GM12878 (cell line): ENCODE results near the gene TMPRSS11F.

Source experiments
- CBX5 ChIP-seq: sonication (generic); IDR thresholded peaks from 2 replicates; pipeline ENCODE4 v1.6.1; 2016; ENCODE audit warnings: low read depth, moderate library complexity, mild to moderate bottlenecking, inconsistent platforms
- CTCF ChIP-seq, 3 experiments: IDR thresholded peaks in 2 of 3; conservative IDR thresholded peaks in 1 of 3; 2 replicates each; pipeline ENCODE4 v1.5.1; 2011; ENCODE audit warnings: low read depth in 3 of 3, low read length in 3 of 3, mild to moderate bottlenecking in 3 of 3, control low read depth in 2 of 3, moderate library complexity in 2 of 3, inconsistent platforms in 1 of 3, mixed read lengths in 1 of 3; ENCODE audit not compliant: control insufficient read depth in 2 of 3, insufficient read depth in 1 of 3; ENCODE audit errors: extremely low read depth in 1 of 3
- E2F4 ChIP-seq: IDR thresholded peaks from 2 replicates; pipeline ENCODE4 v1.6.1; 2012; ENCODE audit warnings: low read depth, low read length, improper control_type of control experiment
- IKZF2 ChIP-seq, 2 experiments: fragments of 450-650 bp; IDR thresholded peaks; 2 replicates each; pipeline ENCODE4 v1.6.1; 2017; ENCODE audit warnings: mild to moderate bottlenecking in 2 of 2, moderate library complexity in 2 of 2
- NFYB ChIP-seq: IDR thresholded peaks from 2 replicates; pipeline ENCODE4 v1.6.1; 2011; ENCODE audit warnings: low read depth, mild to moderate bottlenecking, low read length, improper control_type of control experiment, moderate library complexity; ENCODE audit not compliant: insufficient read depth
- PKNOX1 ChIP-seq: fragments of 450-650 bp; IDR thresholded peaks from 2 replicates; pipeline ENCODE4 v1.6.1; 2016; ENCODE audit warnings: mild to moderate bottlenecking
- POLR2A ChIP-seq: IDR thresholded peaks from 2 replicates; pipeline ENCODE4 v1.6.1; 2011; ENCODE audit warnings: low read depth, mild to moderate bottlenecking, low read length
- POLR2AphosphoS5 ChIP-seq: IDR thresholded peaks from 2 replicates; pipeline ENCODE4 v1.6.1; 2011; ENCODE audit warnings: mild to moderate bottlenecking, low read length, inconsistent platforms
- SMC3 ChIP-seq: IDR thresholded peaks from 2 replicates; pipeline ENCODE4 v1.6.1; 2011; ENCODE audit warnings: low read length, improper control_type of control experiment, borderline replicate concordance
- TCF3 ChIP-seq: IDR thresholded peaks from 2 replicates; pipeline ENCODE4 v1.6.1; 2012; ENCODE audit warnings: low read depth, mild to moderate bottlenecking, low read length, borderline replicate concordance; ENCODE audit not compliant: insufficient read depth
- USF2 ChIP-seq: IDR thresholded peaks from 2 replicates; pipeline ENCODE4 v1.6.1; 2011; ENCODE audit warnings: low read depth, low read length, improper control_type of control experiment, borderline replicate concordance
- ZNF274 ChIP-seq: IDR thresholded peaks from one replicate; pipeline ENCODE4 v1.8.0; 2011; ENCODE audit not compliant: insufficient read length, insufficient read depth

GRCh38 chr4:68145261-68145660 is 15.6 kb upstream of the TMPRSS11F start:
- TF ChIP-seq POLR2A: no peak
- TF ChIP-seq USF2: no peak
- no peak for TF ChIP-seq CBX5
- TF ChIP-seq NFYB: no peak
- no peak for TF ChIP-seq CTCF (IDR thresholded peaks at IDR 0.05 in 2 of 3, conservative IDR thresholded peaks at IDR 0.05 in 1 of 3; ENCODE audit: control insufficient read depth in 2 of 3, extremely low read depth in 1 of 3, insufficient read depth in 1 of 3, low read depth in 3 of 3, low read length in 3 of 3)
- no peak for TF ChIP-seq IKZF2 (IDR thresholded peaks at IDR 0.05)
- TF ChIP-seq TCF3: no peak
- TF ChIP-seq SMC3: no peak
- TF ChIP-seq PKNOX1: no peak
- TF ChIP-seq POLR2AphosphoS5: no peak
- no peak for TF ChIP-seq ZNF274
- no peak for TF ChIP-seq E2F4
